Gastroesophageal sphincter (tissue), 4 donors: ENCODE results near the gene AP2B1. TPM values are rescaled to one million over a fixed set of nuclear protein-coding genes. Genes with fewer than 3 reads are reported as not detected.
"Not testable (repeated sequence)": the region's sequence is repeated elsewhere in the genome, so short reads cannot be mapped to it uniquely, and the experiment has no call there.

Experiments
- ATAC-seq: fragments of 150-250 bp; one replicate; pipeline ENCODE4 v1.9.1; 2016; ENCODE audit warnings: mild to moderate bottlenecking, moderate library complexity
- H3K27ac ChIP-seq, 4 donors: fragments of 200-600 bp; sonication (generic) in 3 of 4; 1 replicate in 3 of 4; 2 replicates in 1 of 4; pipeline ENCODE4 v1.5.1; 2016 to 2019
- H3K27me3 ChIP-seq: fragments of 200-600 bp; sonication (generic); one replicate; pipeline ENCODE4 v1.5.1; 2019
- H3K36me3 ChIP-seq, 2 donors: fragments of 200-600 bp; sonication (generic); one replicate each; pipeline ENCODE4 v1.5.1; 2019; ENCODE audit warnings: control low read depth in 1 of 2
- H3K4me1 ChIP-seq, 3 donors: fragments of 200-600 bp; sonication (generic); 1 replicate in 2 of 3; 2 replicates in 1 of 3; pipeline ENCODE4 v1.5.1; 2016 to 2019; ENCODE audit warnings: control low read depth in 2 of 3
- H3K4me3 ChIP-seq, 2 donors: fragments of 200-600 bp; sonication (generic); one replicate each; pipeline ENCODE4 v1.5.1; 2019; ENCODE audit warnings: mild to moderate bottlenecking in 1 of 2, moderate library complexity in 1 of 2
- H3K9me3 ChIP-seq, 3 donors: fragments of 200-600 bp; sonication (generic); one replicate each; pipeline ENCODE4 v1.5.1; 2017 to 2019; ENCODE audit warnings: control low read depth in 2 of 3
- CTCF ChIP-seq, 4 experiments: fragments of 200-600 bp in 2 of 4; fragments of 450-650 bp in 2 of 4; sonication (generic) in 1 of 4; IDR thresholded peaks; one replicate each; pipeline ENCODE4 v1.5.1; 2017 to 2019; ENCODE audit warnings: antibody characterized with exemption in 4 of 4, mild to moderate bottlenecking in 2 of 4, moderate library complexity in 2 of 4
- EP300 ChIP-seq: sonication (generic); formaldehyde crosslinking; IDR thresholded peaks from one replicate; pipeline ENCODE4 v1.6.1; 2017; ENCODE audit warnings: antibody characterized with exemption, mild to moderate bottlenecking
- POLR2A ChIP-seq, 2 donors: fragments of 450-650 bp; IDR thresholded peaks; one replicate each; pipeline ENCODE4 v1.6.1; 2017; ENCODE audit warnings: antibody characterized with exemption in 2 of 2, mild to moderate bottlenecking in 2 of 2, moderate library complexity in 1 of 2
- POLR2AphosphoS5 ChIP-seq: sonication (generic); formaldehyde crosslinking; IDR thresholded peaks from one replicate; pipeline ENCODE4 v1.6.1; 2017; ENCODE audit warnings: antibody characterized with exemption
- WGBS, 2 donors: methylation state at CpG; one replicate each; pipeline ENCODE4 v1.1.5; 2018; ENCODE audit warnings: low coverage in 1 of 2; 5-methylcytosine and 5-hydroxymethylcytosine counted together
- total RNA-seq, 4 donors: library from RNA; depleted of rRNA; stranded (reverse); fragments of >200 nt; gene quantifications; one replicate each; pipeline ENCODE4 v1.1.0, GENCODE V29; 2016

AP2B1 gene
- total RNA-seq, 4 donors from 2014 or later = 104 to 383 (median 185) TPM

GRCh38 chr17:35700150-35700549, 113.0 kb downstream of the AP2B1 start:
- no peak for TF ChIP-seq EP300
- TF ChIP-seq POLR2A (IDR thresholded peaks at IDR 0.05) = no peak
- TF ChIP-seq POLR2AphosphoS5 = no peak
- TF ChIP-seq CTCF (IDR thresholded peaks at IDR 0.05) = no peak
- Histone ChIP-seq H3K36me3 (peaks cover 0 to 33% of the 10 kb centered on the region in 2 donors), H3K27ac (no peak overlapping the region), H3K27me3 (no peaks in the 10 kb centered on the region), H3K4me3 (no peak overlapping the region), H3K4me1 (no peaks in the 10 kb centered on the region), H3K9me3 (no peaks in the 10 kb centered on the region)
- WGBS, 2 donors = 81 to 88% methylated on average over 6 of the region's 6 CpGs
- no peak for ATAC-seq

- 87 to 88% methylated on average over 3 to 5 of the region's 5 CpGs for WGBS, 2 donors
- no peaks in the 10 kb centered on the region for H3K27me3 ChIP-seq
- no peak for ATAC-seq
- peaks cover 0 to 6% (median 0%) of the 10 kb centered on the region in 3 donors for H3K4me1 ChIP-seq
- H3K36me3 ChIP-seq = peaks cover 0 to 20% of the 10 kb centered on the region in 2 donors
- H3K9me3 ChIP-seq = no peaks in the 10 kb centered on the region
- TF ChIP-seq POLR2AphosphoS5 (no peak), EP300 (no peak), CTCF (IDR thresholded peaks at IDR 0.05) (no peak), POLR2A (IDR thresholded peaks at IDR 0.05) (no peak)
- H3K4me3 ChIP-seq = no peak overlapping the region
- no peak overlapping the region for H3K27ac ChIP-seq
These were observed 114.4 kb downstream of the AP2B1 start for GRCh38 chr17:35701491-35701890.

GRCh38 chr17:35703308-35703707, 116.2 kb downstream of the AP2B1 start:
- ATAC-seq, H3K4me3 ChIP-seq, H3K4me1 ChIP-seq, H3K27me3 ChIP-seq, H3K27ac ChIP-seq, H3K9me3 ChIP-seq: not testable (repeated sequence)
- WGBS, 2 donors = 91 to 100% methylated on average over 2 of the region's 2 CpGs
- peaks cover 0 to 11% of the 10 kb centered on the region in 2 donors for H3K36me3 ChIP-seq

GRCh38 chr17:35705230-35705629, 118.1 kb downstream of the AP2B1 start:
- Histone ChIP-seq H3K9me3 (no peaks in the 10 kb centered on the region), H3K27me3 (no peaks in the 10 kb centered on the region), H3K4me1 (peaks cover 0 to 12% (median 0%) of the 10 kb centered on the region in 3 donors), H3K36me3 (peaks cover 0 to 22% of the 10 kb centered on the region in 2 donors), H3K4me3 (no peak overlapping the region), H3K27ac (no peak overlapping the region)
- no peak for ATAC-seq
- 87 to 100% methylated on average over 1 of the region's 1 CpG for WGBS, 2 donors
- TF ChIP-seq POLR2A (IDR thresholded peaks at IDR 0.05) (no peak), CTCF (IDR thresholded peaks at IDR 0.05) (no peak), EP300 (no peak), POLR2AphosphoS5 (no peak)

GRCh38 chr17:35705705-35706104, 118.6 kb downstream of the AP2B1 start:
- Histone ChIP-seq H3K9me3 (no peaks in the 10 kb centered on the region), H3K4me1 (peaks cover 0 to 12% (median 0%) of the 10 kb centered on the region in 3 donors), H3K27me3 (no peaks in the 10 kb centered on the region), H3K27ac (no peak overlapping the region), H3K36me3 (peaks cover 3 to 27% of the 10 kb centered on the region in 2 donors), H3K4me3 (no peak overlapping the region)
- ATAC-seq = no peak
- 65 to 96% methylated on average over 4 to 5 of the region's 5 CpGs for WGBS, 2 donors
- TF ChIP-seq POLR2A (IDR thresholded peaks at IDR 0.05) = no peak
- no peak for TF ChIP-seq EP300
- TF ChIP-seq CTCF (IDR thresholded peaks at IDR 0.05) = no peak
- no peak for TF ChIP-seq POLR2AphosphoS5
